SK-N-MC (cell line): ENCODE measurements around the gene COQ5.
A peak's percentile ranks its signal among the peaks of the same experiment; 100 is the strongest.
"Not testable (repeated sequence)": the region's sequence is repeated elsewhere in the genome, so short reads cannot be mapped to it uniquely, and the experiment has no call there.

Experiments
- DNase-seq: peaks from one replicate; pipeline ENCODE4 v3.0.0-alpha.2; 2011; ENCODE audit warnings: low read depth, low spot score
- H3K27ac ChIP-seq: fragments of 200-600 bp; sonication (generic); 2 replicates; pipeline ENCODE4 v1.5.1; 2016; ENCODE audit warnings: mixed run types
- H3K36me3 ChIP-seq: fragments of 200-600 bp; sonication (generic); 2 replicates; pipeline ENCODE4 v1.6.1; 2017; ENCODE audit warnings: antibody characterized with exemption, low read length, mixed read lengths; ENCODE audit not compliant: insufficient read depth
- H3K4me3 ChIP-seq: fragments of 200-600 bp; sonication (generic); 2 replicates; pipeline ENCODE4 v1.5.1; 2016
- H3K9ac ChIP-seq: fragments of 200-600 bp; sonication (generic); 2 replicates; pipeline ENCODE4 v1.8.0; 2017; ENCODE audit warnings: mixed run types, mixed read lengths; ENCODE audit not compliant: insufficient read length
- H3K9me3 ChIP-seq: fragments of 200-600 bp; sonication (generic); 2 replicates; pipeline ENCODE4 v1.6.1; 2017; ENCODE audit warnings: low read depth, mild to moderate bottlenecking, antibody characterized with exemption, low read length, moderate library complexity, mixed read lengths
- EZH2 ChIP-seq: fragments of 200-600 bp; sonication (generic); IDR thresholded peaks from one replicate; pipeline ENCODE4 v1.6.1; 2017; ENCODE audit warnings: antibody characterized with exemption
- FOXP2 ChIP-seq: optimal IDR thresholded peaks from 2 replicates; pipeline ENCODE3; 2011; ENCODE audit warnings: mild to moderate bottlenecking, moderate library complexity; ENCODE audit not compliant: insufficient read depth; ENCODE audit errors: extremely low read length, control extremely low read depth
- POLR2AphosphoS5 ChIP-seq: IDR thresholded peaks from 2 replicates; pipeline ENCODE4 v1.6.1; 2012; ENCODE audit warnings: mild to moderate bottlenecking, low read depth, low read length, borderline replicate concordance

Gene COQ5

DNA sequence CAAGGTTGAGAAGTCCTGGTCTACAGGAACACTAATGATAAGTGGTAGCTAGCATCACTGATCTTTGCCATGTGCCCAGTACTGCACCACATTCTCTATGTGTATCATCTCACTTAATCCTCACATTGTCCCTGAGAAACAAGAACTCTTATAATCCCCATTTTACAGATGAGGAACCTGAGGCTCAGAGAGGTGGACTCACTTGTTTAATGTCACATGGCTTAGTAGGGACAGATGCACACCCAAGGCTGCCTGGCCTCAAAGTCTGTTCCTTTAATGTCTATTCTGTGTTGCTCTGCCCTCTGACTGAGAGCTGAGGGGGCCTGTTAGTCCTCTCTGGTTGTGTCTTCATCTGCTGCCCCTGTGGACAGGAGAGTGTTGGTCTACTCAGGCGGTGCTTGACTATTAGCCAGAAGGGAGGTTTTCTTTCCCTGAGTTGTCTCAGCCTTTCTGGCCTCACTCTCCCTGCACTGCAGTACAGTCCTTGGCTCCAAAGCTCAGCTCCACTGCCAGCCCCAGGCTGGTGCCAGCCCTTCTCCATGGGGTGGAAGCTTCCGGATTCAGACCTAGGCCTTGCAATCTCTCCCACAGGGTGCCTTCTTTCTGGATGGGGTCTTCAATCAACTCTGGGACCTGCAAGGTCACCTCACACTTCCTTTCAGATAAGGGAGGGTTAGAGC lies 38.0 kb downstream of the COQ5 start:
- no peak for DNase-seq
- Histone ChIP-seq H3K27ac (no peak overlapping the region), H3K4me3 (no peak overlapping the region), H3K9ac (no peak overlapping the region), H3K36me3 (peaks cover 10% of the 10 kb centered on the region; the same call in 1 of the 2 replicates), H3K9me3 (no peaks in the 10 kb centered on the region)
- TF ChIP-seq FOXP2, result no peak
- TF ChIP-seq EZH2, result no peak
- TF ChIP-seq POLR2AphosphoS5, result no peak

DNA sequence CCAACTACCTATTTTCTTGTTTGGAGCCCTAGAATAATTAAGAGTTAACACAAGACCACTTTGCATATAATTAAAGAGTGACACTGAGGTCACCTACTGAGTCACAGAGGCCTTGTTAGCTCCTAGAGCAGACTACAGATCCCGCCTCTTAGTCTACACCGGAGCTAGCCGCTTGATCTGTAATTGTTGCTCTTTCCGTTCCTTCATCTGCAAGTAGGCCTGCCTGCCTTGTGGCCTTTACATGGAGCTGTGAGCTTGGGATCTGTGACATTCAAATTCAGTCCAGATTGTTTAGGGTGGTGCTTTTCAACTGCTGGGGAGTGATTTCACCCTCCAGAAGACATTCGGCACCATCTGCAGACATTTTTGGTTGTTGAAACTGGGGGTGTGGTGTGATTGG lies 38.6 kb downstream of the COQ5 start:
- no peak for TF ChIP-seq FOXP2
- TF ChIP-seq EZH2, result no peak
- no peak for TF ChIP-seq POLR2AphosphoS5
- peaks cover 10% of the 10 kb centered on the region; the same call in 1 of the 2 replicates for H3K36me3 ChIP-seq
- no peak for DNase-seq
- H3K27ac ChIP-seq, result no peak overlapping the region
- no peak overlapping the region for H3K9ac ChIP-seq
- H3K9me3 ChIP-seq, result no peaks in the 10 kb centered on the region
- no peak overlapping the region for H3K4me3 ChIP-seq

DNA sequence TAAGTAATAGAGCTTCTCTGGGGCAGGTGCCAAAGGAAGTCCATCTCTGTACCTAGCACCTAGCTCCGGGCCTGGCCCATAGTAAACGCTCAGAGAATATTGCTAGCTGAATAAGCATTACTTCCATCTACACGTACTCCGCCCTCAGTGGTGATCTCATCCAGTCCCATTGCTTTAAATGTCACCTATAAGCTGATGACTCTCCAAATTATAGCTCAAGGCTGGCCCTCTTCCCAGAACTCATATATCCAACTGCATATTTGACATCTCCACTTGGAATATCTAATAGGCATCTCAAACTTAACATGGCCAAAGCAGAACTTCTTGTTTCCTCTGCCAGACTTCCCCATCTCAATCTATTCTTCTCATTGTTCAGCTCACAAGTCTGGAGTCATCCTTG lies 39.9 kb downstream of the COQ5 start:
- no peak for DNase-seq
- Histone ChIP-seq H3K36me3 (peaks cover 10% of the 10 kb centered on the region; the same call in 1 of the 2 replicates), H3K9me3 (no peaks in the 10 kb centered on the region), H3K27ac (0 out of 2 replicates have a peak overlapping the region, but pooled peaks have one; percentile 16), H3K9ac (no peak overlapping the region), H3K4me3 (no peak overlapping the region)
- TF ChIP-seq EZH2, result no peak
- no peak for TF ChIP-seq FOXP2
- no peak for TF ChIP-seq POLR2AphosphoS5

DNA sequence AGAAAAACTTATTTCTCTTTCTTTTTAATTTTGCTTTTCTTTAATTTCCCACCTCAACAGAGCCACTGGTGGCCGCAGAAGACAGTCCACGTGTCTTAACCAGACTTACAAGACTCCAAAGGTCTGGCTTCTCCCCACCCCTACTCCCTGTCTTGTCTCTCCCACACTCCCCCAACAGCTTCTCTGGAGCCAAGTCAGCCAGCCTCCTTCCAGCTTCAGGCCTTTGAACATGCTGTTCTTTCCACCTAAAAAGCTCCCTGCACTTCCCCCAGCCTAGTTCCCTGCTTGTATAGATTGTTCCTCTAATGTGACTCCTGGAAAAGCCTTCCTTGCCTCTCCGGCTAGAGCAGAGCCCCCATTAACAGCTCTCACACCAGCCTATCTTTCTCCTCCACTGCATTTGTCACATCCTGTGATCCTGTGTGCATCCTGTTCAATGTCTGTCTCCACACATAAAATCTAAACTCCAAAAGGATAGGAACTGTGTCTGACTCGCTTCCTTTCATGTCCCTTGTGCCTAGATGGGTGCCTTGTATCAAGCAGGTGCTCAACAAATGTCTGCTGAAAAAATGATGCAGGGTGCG lies 40.8 kb downstream of the COQ5 start:
- TF ChIP-seq POLR2AphosphoS5 (no peak), EZH2 (no peak), FOXP2 (no peak)
- peaks cover 10% of the 10 kb centered on the region; the same call in 1 of the 2 replicates for H3K36me3 ChIP-seq
- H3K27ac ChIP-seq, result peak overlapping the region; percentile 42; the same call in 1 of the 2 replicates
- H3K4me3 ChIP-seq, result no peak overlapping the region
- no peak for DNase-seq
- no peaks in the 10 kb centered on the region for H3K9me3 ChIP-seq
- H3K9ac ChIP-seq, result no peak overlapping the region

DNA sequence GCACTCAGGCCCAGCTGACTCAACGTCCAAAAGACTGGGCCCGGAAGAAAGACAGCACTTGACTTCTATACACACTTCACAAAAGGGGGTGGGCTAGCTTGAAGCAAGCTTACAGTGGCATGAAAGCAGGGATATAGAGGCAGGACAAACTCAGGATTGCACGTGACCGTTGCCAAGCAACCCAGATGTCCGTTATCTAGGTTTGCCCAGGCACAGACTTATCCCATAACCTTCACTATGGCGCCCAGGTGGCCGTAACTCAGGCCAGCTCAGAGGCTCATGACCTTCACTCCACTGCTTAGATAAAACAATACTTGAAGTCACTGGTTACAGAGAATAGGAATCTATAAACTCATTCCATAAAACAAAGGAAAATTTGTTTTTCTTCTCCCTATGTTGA lies 41.4 kb downstream of the COQ5 start:
- not testable (repeated sequence) for DNase-seq, H3K27ac ChIP-seq, H3K4me3 ChIP-seq, H3K9ac ChIP-seq, H3K36me3 ChIP-seq, H3K9me3 ChIP-seq

DNA sequence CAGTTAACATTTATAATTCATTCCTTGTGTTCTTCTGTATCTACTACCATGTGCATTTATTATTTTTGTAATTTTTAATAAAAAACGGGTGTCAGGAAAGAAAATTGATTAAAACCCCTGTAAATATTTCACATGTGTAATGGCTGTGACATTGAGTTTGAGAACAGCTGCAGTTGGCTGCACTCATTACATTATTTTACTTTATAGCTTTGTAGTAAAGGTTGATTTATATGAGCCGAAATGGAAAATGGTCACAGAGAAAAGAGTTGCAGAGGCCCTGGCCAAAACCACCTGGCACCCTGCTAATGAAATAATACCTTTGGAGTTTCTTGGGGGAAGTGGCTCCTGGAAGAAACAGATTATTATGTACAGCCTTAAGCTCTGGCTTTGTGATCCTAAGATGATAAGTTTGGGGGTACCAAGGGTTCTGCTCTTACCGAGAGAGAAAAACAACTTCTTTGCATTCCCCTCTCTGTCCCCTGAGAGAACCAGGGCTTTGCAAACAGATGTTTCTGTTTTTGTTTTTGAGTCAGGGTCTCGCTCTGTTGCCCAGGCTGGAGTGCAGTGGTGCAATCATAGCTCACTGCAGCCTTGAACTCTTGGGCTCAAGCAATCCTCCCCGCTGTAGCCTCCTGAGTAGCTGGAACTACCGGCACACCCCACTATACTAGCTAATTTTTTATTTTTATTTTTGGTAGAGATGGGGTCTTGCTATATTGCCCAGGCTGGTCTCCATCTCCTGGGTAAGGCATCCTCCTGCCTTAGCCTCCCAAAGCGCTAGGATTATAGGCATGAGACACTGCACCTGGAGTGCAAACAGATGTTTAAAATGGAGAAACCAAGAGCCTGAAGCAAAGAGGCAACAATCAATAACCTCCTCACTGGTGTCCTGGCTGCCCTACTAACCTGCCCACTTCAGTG lies 42.7 kb downstream of the COQ5 start:
- DNase-seq, result no peak
- Histone ChIP-seq H3K9ac (no peak overlapping the region), H3K27ac (no peak overlapping the region), H3K36me3 (peaks cover 6% of the 10 kb centered on the region; the same call in 1 of the 2 replicates), H3K9me3 (no peaks in the 10 kb centered on the region), H3K4me3 (no peak overlapping the region)
- TF ChIP-seq POLR2AphosphoS5, result no peak
- TF ChIP-seq FOXP2, result no peak
- no peak for TF ChIP-seq EZH2

DNA sequence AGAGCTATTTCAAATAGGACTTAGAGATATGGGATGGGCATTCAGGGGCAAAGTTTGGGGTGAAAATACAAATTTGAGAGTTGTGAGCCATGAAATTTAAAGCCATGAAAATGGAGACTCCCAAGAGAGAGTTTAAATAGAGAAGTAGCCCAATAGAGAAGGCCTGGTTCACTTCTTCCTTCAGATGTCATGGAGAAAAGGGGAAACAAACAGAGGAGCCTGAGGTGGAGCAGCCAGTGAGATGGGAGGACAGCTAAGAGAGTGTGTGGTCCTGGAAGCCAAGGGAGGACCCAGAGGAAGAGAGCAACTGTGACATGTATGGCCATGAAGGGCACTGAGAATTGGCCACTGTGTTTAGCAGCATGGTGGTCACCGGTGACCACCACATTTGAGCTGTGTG lies 45.3 kb downstream of the COQ5 start:
- no peak overlapping the region for H3K4me3 ChIP-seq
- H3K36me3 ChIP-seq, result no peaks in the 10 kb centered on the region
- no peak overlapping the region for H3K9ac ChIP-seq
- TF ChIP-seq EZH2 (no peak), FOXP2 (no peak), POLR2AphosphoS5 (no peak)
- no peak overlapping the region for H3K27ac ChIP-seq
- no peaks in the 10 kb centered on the region for H3K9me3 ChIP-seq
- no peak for DNase-seq

DNA sequence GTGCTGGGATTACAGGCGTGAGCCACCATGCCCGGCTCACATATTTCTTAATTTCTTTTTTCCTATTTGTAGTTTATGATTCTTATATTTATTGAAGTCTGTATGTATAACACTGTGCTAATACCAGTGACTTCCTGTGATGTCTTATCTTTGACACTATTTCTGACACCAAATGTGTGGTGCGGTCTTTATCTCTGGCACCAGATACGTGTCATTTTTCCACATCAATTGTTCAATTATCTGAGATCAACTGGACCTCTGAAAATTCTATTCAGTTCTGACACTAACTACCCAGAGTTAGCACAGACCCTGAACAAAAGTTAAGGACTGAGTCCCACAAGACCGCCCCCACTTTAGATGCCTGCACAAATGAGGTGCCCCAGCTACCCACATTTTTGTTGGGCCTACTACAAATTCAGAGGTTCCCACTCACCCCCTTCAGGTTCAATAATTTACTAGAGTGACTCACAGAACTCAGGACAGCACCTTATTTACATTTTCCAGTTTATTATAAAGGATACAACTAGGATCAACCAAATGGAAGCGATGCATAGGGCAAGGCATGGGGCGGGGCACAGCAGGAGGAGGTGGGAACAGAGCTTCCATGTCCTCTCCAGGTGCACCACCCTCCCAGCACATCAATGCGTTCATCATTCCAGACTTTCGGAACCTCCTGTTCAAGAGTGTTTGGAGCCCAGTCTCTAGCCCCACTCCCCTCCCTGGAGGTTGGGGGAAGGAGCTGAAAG lies 47.8 kb downstream of the COQ5 start:
- TF ChIP-seq EZH2, result no peak
- no peak for TF ChIP-seq POLR2AphosphoS5
- TF ChIP-seq FOXP2, result no peak
- Histone ChIP-seq H3K9ac (no peak overlapping the region), H3K36me3 (no peaks in the 10 kb centered on the region), H3K27ac (no peak overlapping the region), H3K4me3 (no peak overlapping the region), H3K9me3 (no peaks in the 10 kb centered on the region)
- no peak for DNase-seq
